SK-N-SH (cell line): ENCODE measurements around the gene PERM1.

Experiments used
- GABPA ChIP-seq: IDR thresholded peaks from 2 replicates; pipeline ENCODE4 v1.4.0; 2012; ENCODE audit warnings: low read depth, mild to moderate bottlenecking
- POLR2AphosphoS5 ChIP-seq: IDR thresholded peaks from 2 replicates; pipeline ENCODE4 v1.6.1; 2012; ENCODE audit warnings: low read depth, low read length

DNA sequence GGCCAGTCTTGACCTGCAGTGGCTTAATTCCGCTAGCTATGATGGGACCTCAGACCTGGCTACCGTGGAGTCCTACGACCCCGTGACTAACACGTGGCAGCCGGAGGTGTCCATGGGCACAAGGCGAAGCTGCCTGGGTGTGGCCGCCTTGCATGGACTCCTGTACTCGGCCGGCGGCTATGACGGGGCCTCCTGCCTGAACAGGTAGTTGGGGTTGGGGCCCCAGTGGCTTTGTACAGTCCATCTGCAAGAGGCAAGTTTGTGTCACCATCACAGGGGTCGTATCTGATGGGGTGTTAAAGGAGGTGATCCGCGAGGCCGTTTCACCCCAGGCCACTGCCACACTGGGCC lies 18.6 kb downstream of the PERM1 start:
- TF ChIP-seq GABPA (no peak), POLR2AphosphoS5 (no peak)
